K562 (cell line): ENCODE results near the gene IL20RA. TPM values are rescaled to one million over a fixed set of nuclear protein-coding genes. Genes with fewer than 3 reads are reported as not detected.

Experiments used
- ATAC-seq: fragments of 200-7000 bp; cut with Tn5 transposase; 3 replicates; pipeline ENCODE4 v1.9.1; 2020; ENCODE audit warnings: moderate library complexity
- BruUV-seq: library from RNA; stranded (reverse); fragments of 400-500 nt; replicated peaks from 2 replicates; lab custom pipeline; 2021; lab: Mats Ljungman, UMichigan
- CTCF ChIA-PET: fragments of 300-600 bp; formaldehyde crosslinking; extraction: SDS; loops from one replicate; lab custom pipeline; 2021; ENCODE audit warnings: low intra/inter-chr PET ratio; lab: Yijun Ruan, JAX
- POLR2A ChIA-PET: fragments of 300-600, 350-650 bp; sonication (Branson Sonifier 250); formaldehyde crosslinking; extraction: SDS; loops from one replicate; lab custom pipeline; 2021; ENCODE audit warnings: antibody characterized with exemption, inconsistent platforms; lab: Yijun Ruan, JAX
- DNase-seq, 4 experiments: peaks; one replicate each; pipeline versions ENCODE4 v3.0.0 to v3.0.0-alpha.2; 2011 to 2018; ENCODE audit warnings: low spot score in 3 of 4, mixed read lengths in 3 of 4; ENCODE audit errors: extremely low read depth in 1 of 4
- FAIRE-seq: peaks from 2 replicates; lab custom pipeline; 2011; peaks lifted over from hg19 to GRCh38; lab: Jason Lieb, UNC
- H2AFZ ChIP-seq: 2 replicates; pipeline ENCODE4 v1.6.0; 2011; ENCODE audit warnings: low read depth, low read length, control low read depth, inconsistent platforms
- H3K27ac ChIP-seq: fragments of 200-600 bp; 3 replicates; pipeline ENCODE4 v1.8.0; 2011; ENCODE audit warnings: low read depth, mild to moderate bottlenecking, control low read depth, inconsistent platforms, low read length, moderate library complexity, mixed read lengths; ENCODE audit errors: extremely low read depth
- H3K27me3 ChIP-seq, 2 experiments: fragments of 300-600 bp in 1 of 2; 2 replicates in 1 of 2; 3 replicates in 1 of 2; pipeline versions ENCODE4 v1.6.0 to v1.8.0; 2011; ENCODE audit warnings: inconsistent platforms in 2 of 2, low read length in 2 of 2, mild to moderate bottlenecking in 1 of 2, mixed read lengths in 1 of 2, moderate library complexity in 1 of 2; ENCODE audit not compliant: control insufficient read depth in 2 of 2, insufficient read depth in 2 of 2
- H3K36me3 ChIP-seq: fragments of 300-600 bp; 3 replicates; pipeline ENCODE4 v1.8.0; 2011; ENCODE audit warnings: mild to moderate bottlenecking, low read length, inconsistent platforms; ENCODE audit not compliant: control insufficient read depth, insufficient read depth
- H3K4me1 ChIP-seq, 2 experiments: fragments of 200-600 bp in 1 of 2; replicated peaks in 1 of 2; 2 replicates in 1 of 2; 3 replicates in 1 of 2; pipeline versions ENCODE4 v1.5.1 to v1.8.0; 2011; ENCODE audit warnings: inconsistent platforms in 2 of 2, low read length in 2 of 2, mild to moderate bottlenecking in 1 of 2, mixed read lengths in 1 of 2, moderate library complexity in 1 of 2; ENCODE audit not compliant: control insufficient read depth in 2 of 2, insufficient read depth in 2 of 2
- H3K4me2 ChIP-seq: 2 replicates; pipeline ENCODE4 v1.6.1; 2011; ENCODE audit warnings: low read length, control low read depth, inconsistent platforms, mixed read lengths; ENCODE audit not compliant: insufficient read depth
- H3K4me3 ChIP-seq: fragments of 200-600 bp; sonication (generic), shearing (Covaris generic); 2 replicates; pipeline ENCODE4 v1.5.1; 2016; ENCODE audit warnings: control low read depth, inconsistent platforms
- H3K79me2 ChIP-seq: fragments of 200-600 bp; 3 replicates; pipeline ENCODE4 v1.8.0; 2011; ENCODE audit warnings: low read length, inconsistent platforms; ENCODE audit not compliant: control insufficient read depth, insufficient read depth
- H3K9ac ChIP-seq, 2 experiments: 2 replicates each; pipeline versions ENCODE4 v1.6.0 to v1.6.1; 2011; ENCODE audit warnings: low read depth in 2 of 2, low read length in 2 of 2, control low read depth in 1 of 2, inconsistent platforms in 1 of 2, mild to moderate bottlenecking in 1 of 2, mixed read lengths in 1 of 2; ENCODE audit not compliant: insufficient read depth in 1 of 2
- H3K9me1 ChIP-seq: one replicate; pipeline ENCODE4 v1.6.0; 2011; ENCODE audit warnings: inconsistent platforms, mild to moderate bottlenecking, low read length, moderate library complexity; ENCODE audit not compliant: control insufficient read depth, insufficient read depth
- H3K9me3 ChIP-seq: replicated peaks from 2 replicates; pipeline ENCODE4 v1.5.1; 2011; ENCODE audit warnings: low read depth, low read length, inconsistent platforms; ENCODE audit not compliant: control insufficient read depth, insufficient read depth
- H4K20me1 ChIP-seq: replicated peaks from 2 replicates; pipeline ENCODE4 v1.6.1; 2011; ENCODE audit warnings: low read length, inconsistent platforms, mixed read lengths; ENCODE audit not compliant: control insufficient read depth, insufficient read depth
- ASH1L ChIP-seq: fragments of 450-650 bp; IDR thresholded peaks from 2 replicates; pipeline ENCODE4 v1.6.1; 2018; ENCODE audit warnings: borderline replicate concordance, mild to moderate bottlenecking, low read depth; ENCODE audit not compliant: partially characterized antibody
- ATF1 ChIP-seq, 2 experiments: fragments of 450-650 bp in 1 of 2; IDR thresholded peaks; 2 replicates each; pipeline ENCODE4 v1.6.1; 2016; ENCODE audit warnings: missing compliant biosample characterization in 1 of 2, missing genetic modification characterization in 1 of 2
- CCNT2 ChIP-seq: IDR thresholded peaks from 2 replicates; pipeline ENCODE4 v1.6.1; 2011; ENCODE audit warnings: borderline replicate concordance, low read depth, mild to moderate bottlenecking, moderate library complexity, mixed read lengths, low read length; ENCODE audit not compliant: insufficient read length; ENCODE audit errors: extremely low read depth
- DMBX1 ChIP-seq: fragments of 250-450 bp; sonication (Bioruptor Pico); IDR thresholded peaks from 2 replicates; pipeline ENCODE4 v1.8.0; 2022; ENCODE audit warnings: inconsistent platforms, mild to moderate bottlenecking, moderate library complexity, borderline replicate concordance
- MTA1 ChIP-seq: fragments of 450-650 bp; IDR thresholded peaks from 2 replicates; pipeline ENCODE4 v1.6.1; 2017; ENCODE audit warnings: borderline replicate concordance
- PRMT5 ChIP-seq: sonication (generic); formaldehyde crosslinking; IDR thresholded peaks from 2 replicates; pipeline ENCODE4 v1.5.0; 2020; ENCODE audit warnings: missing genetic modification reagents
- RCOR1 ChIP-seq, 2 experiments: IDR thresholded peaks; 2 replicates each; pipeline ENCODE4 v1.6.1; 2012; ENCODE audit warnings: low read depth in 2 of 2, low read length in 2 of 2, borderline replicate concordance in 1 of 2, improper control_type of control experiment in 1 of 2
- REST ChIP-seq, 2 experiments: fragments of 450-650 bp; formaldehyde crosslinking in 1 of 2; IDR thresholded peaks; 2 replicates each; pipeline versions ENCODE4 v1.4.0 to v1.6.1; 2014 to 2020; ENCODE audit warnings: mild to moderate bottlenecking in 2 of 2, borderline replicate concordance in 1 of 2, low read depth in 1 of 2
- SMARCE1 ChIP-seq: fragments of 450-650 bp; IDR thresholded peaks from 2 replicates; pipeline ENCODE4 v1.7.1; 2016; ENCODE audit warnings: mild to moderate bottlenecking
- SUPT5H ChIP-seq: fragments of 450-650 bp; IDR thresholded peaks from 2 replicates; pipeline ENCODE4 v1.6.1; 2016
- ZNF280A ChIP-seq: fragments of 450-650 bp; IDR thresholded peaks from 2 replicates; pipeline ENCODE4 v1.6.1; 2018; ENCODE audit warnings: mild to moderate bottlenecking, low read depth; ENCODE audit not compliant: partially characterized antibody
- WGBS: fragments of 100-300 bp; shearing (Covaris generic); methylation state at CpG from one replicate; pipeline ENCODE4 v1.1.6; 2016; ENCODE audit warnings: low coverage, mixed read lengths; ENCODE audit not compliant: insufficient coverage; ENCODE audit errors: missing lambda C conversion rate; 5-methylcytosine and 5-hydroxymethylcytosine counted together
- in situ Hi-C: fragments of 300-500 bp; cut with MboI; formaldehyde crosslinking; loops from 4 replicates; pipeline ENCODE4 v1.15.0; 2018; ENCODE audit warnings: inconsistent platforms, mixed read lengths
- intact Hi-C: fragments of 100-400 bp; cut with micrococcal nuclease; formaldehyde crosslinking; loops from 2 replicates; pipeline ENCODE4 v1.14.2; 2022
- polyA plus RNA-seq, 8 experiments: library from polyadenylated mRNA; depleted of rRNA in 4 of 8; stranded (reverse) in 5 of 8; unstranded in 3 of 8; fragments of >200 nt; fragmentation: Nextera tagmentation in 2 of 8; fragmentation: Illumina TruSeq in 1 of 8; extraction: Ambion mirVana in 2 of 8; extraction: Trizol in 1 of 8; gene quantifications; 2 replicates each; pipeline versions ENCODE4 v1.2.1 to v1.2.3, GENCODE V29; 2011 to 2014; ENCODE audit warnings: inconsistent platforms in 1 of 8, missing spikeins in 1 of 8
- total RNA-seq, 7 experiments: library from RNA; depleted of rRNA in 6 of 7; stranded (reverse); fragments of >200 nt in 6 of 7; fragmentation: Illumina TruSeq in 2 of 7; extraction: Trizol in 2 of 7; gene quantifications; 2 replicates each; pipeline versions ENCODE4 v1.2.1 to v1.2.3, GENCODE V29; 2011 to 2021; ENCODE audit warnings: low replicate concordance in 1 of 7

The IL20RA gene
- total and polyA plus RNA-seq, 9 of the 15 experiments (the other 6 are each of a cell fraction or from before 2014, with no cell fraction given) = not detected

- TF ChIP-seq ZNF280A = no peak
- TF ChIP-seq RCOR1 (IDR thresholded peaks at IDR 0.05; ENCODE audit: borderline replicate concordance in 1 of 2, low read depth in 2 of 2, low read length in 2 of 2) = no peak
Measured at GRCh38 chr6:137006056-137006455, 38.7 kb downstream of the IL20RA start (continued).

GRCh38 chr6:137005073-137005472 is 39.7 kb downstream of the IL20RA start:
- DNase-seq (no peak), ATAC-seq (no peak), FAIRE-seq (no peak)
- no peak overlapping the region for H3K27ac ChIP-seq
- POLR2A ChIA-PET = interaction anchor here (0.6 to 0.9 kb wide), 2 partner anchors 8 to 668 kb away, joined by 4 read pairs; no protein-coding TSS in a partner anchor
- H3K4me3 ChIP-seq = no peak overlapping the region
- H3K4me2 ChIP-seq = no peak overlapping the region
- intact Hi-C loops = no loop called here
- CTCF ChIA-PET = no interaction called here
- H2AFZ ChIP-seq = no peak overlapping the region
- 1% methylated on average over 6 of the region's 6 CpGs for WGBS
- no peaks in the 10 kb centered on the region for H3K79me2 ChIP-seq
- H3K9me1 ChIP-seq = no peaks in the 10 kb centered on the region
- TF ChIP-seq SMARCE1 = no peak
- TF ChIP-seq MTA1 = no peak
- no peak for TF ChIP-seq DMBX1 (CRISPR knock-in tag)
- no peak for TF ChIP-seq REST (IDR thresholded peaks at IDR 0.05; ENCODE audit: borderline replicate concordance)
- no peak for TF ChIP-seq REST (CRISPR knock-in tag; IDR thresholded peaks at IDR 0.05; ENCODE audit: low read depth)
- no peak for TF ChIP-seq PRMT5 (CRISPR knock-in tag)
- TF ChIP-seq ATF1 (CRISPR knock-in tag; IDR thresholded peaks at IDR 0.05) = no peak
- no peak for TF ChIP-seq ATF1 (tag; IDR thresholded peaks at IDR 0.05)
- no peak for TF ChIP-seq SUPT5H
- no peak for TF ChIP-seq CCNT2
- no peak for TF ChIP-seq ASH1L
- in situ Hi-C loops = no loop called here
- H3K4me1 ChIP-seq = no peaks in the 10 kb centered on the region
- H3K36me3 ChIP-seq = no peaks in the 10 kb centered on the region
- no TSS peak for BruUV-seq
- no peak overlapping the region for H3K9ac ChIP-seq
- no peaks in the 10 kb centered on the region for H4K20me1 ChIP-seq
- H3K9me3 ChIP-seq = no peaks in the 10 kb centered on the region
- H3K27me3 ChIP-seq = peaks cover 23 to 53% of the 10 kb centered on the region in 2 experiments
